Measurements from ENCODE around the gene MAML1.
A peak's percentile ranks its signal among the peaks of the same experiment; 100 is the strongest.

MAML1 gene

GRCh38 chr5:179795863-179796833 lies 63.5 kb downstream of the MAML1 start:
- TF ChIP-seq CTCF (IDR thresholded peaks at IDR 0.05; ENCODE audit: insufficient read depth, low read depth, low read length, missing control alignments) = peak; percentile 68
- H3K4me3 ChIP-seq (ENCODE audit: low read depth, low read length) = peak overlapping the region; percentile 68
- DNase-seq (ENCODE audit: low read depth) = peak; percentile 90

DNA sequence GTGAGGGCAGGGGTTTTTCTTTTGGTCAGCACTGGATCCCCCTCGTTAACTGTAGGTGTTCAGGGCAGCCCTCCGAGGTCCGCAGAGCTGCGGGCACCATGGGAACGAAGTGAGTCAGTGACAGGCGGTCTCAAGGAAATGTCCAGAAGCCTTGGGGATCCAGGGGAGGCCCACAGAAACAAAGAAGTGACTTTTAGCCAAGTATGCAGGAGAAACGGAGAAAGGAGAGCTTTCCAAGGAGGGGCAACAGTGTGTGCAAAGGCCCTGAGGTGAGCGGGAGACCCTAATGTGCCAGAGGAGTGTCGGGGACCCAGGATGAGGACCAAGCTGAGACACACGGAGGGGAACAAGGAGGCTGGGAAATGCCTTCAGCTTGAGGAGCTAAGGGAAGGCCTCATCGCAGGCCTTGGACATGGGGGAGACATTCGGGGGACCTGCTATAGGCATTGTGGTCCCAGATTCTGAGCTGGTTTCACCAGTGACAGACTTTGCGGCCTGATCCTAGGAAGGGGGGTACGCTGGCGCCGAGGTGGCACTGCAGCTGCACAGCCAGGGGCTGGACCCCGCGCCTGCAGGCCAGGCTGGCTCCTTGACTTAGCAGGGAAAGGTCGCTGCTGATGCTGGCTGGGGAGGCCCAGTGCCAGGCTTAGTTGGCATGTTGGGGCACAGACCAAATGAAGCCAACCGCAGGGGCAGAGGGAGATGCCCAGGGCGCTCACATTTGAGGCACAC lies 64.4 kb downstream of the MAML1 start:
- no peak for DNase-seq (ENCODE audit: low read depth)
- TF ChIP-seq CTCF (IDR thresholded peaks at IDR 0.05; ENCODE audit: insufficient read depth, low read depth, low read length, missing control alignments) = no peak
- peak overlapping the region; percentile 68 for H3K4me3 ChIP-seq (ENCODE audit: low read depth, low read length)

DNA sequence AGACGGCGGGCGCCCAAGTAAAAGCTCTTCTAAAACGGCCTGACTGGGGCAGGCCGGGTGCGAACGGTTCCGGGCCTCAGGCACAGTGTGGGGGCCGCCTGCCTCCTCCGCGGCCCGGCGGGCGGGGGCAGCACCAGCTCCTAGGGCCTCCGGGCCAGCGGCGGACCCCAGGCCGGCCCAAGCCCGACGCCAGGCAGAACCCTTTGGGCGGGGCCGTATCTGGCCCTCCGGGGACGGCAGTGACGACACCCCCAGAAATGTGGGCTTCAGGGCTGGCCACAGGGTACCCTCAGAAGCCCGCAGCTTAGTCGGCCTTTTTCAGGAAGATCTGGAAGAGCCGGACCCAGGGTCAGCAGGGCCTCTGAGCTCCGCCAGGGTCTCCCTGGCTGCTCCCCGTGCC lies 65.1 kb downstream of the MAML1 start:
- H3K4me3 ChIP-seq (ENCODE audit: low read depth, low read length) = no peak overlapping the region

GRCh38 chr5:179798144-179798770 lies 65.6 kb downstream of the MAML1 start:
- H3K4me3 ChIP-seq (ENCODE audit: low read depth, low read length) = no peak overlapping the region
- TF ChIP-seq CTCF (IDR thresholded peaks at IDR 0.05; ENCODE audit: insufficient read depth, low read depth, low read length, missing control alignments) = no peak
- no peak for DNase-seq (ENCODE audit: low read depth)

More for the DNA sequence above, 65.1 kb downstream of the MAML1 start:
- DNase-seq (ENCODE audit: low read depth) = no peak
- no peak for TF ChIP-seq CTCF (IDR thresholded peaks at IDR 0.05; ENCODE audit: insufficient read depth, low read depth, low read length, missing control alignments)

GRCh38 chr5:179798771-179799643 lies 66.4 kb downstream of the MAML1 start:
- no peak overlapping the region for H3K4me3 ChIP-seq (ENCODE audit: low read depth, low read length)
- no peak for TF ChIP-seq CTCF (IDR thresholded peaks at IDR 0.05; ENCODE audit: insufficient read depth, low read depth, low read length, missing control alignments)
- DNase-seq (ENCODE audit: low read depth) = no peak

DNA sequence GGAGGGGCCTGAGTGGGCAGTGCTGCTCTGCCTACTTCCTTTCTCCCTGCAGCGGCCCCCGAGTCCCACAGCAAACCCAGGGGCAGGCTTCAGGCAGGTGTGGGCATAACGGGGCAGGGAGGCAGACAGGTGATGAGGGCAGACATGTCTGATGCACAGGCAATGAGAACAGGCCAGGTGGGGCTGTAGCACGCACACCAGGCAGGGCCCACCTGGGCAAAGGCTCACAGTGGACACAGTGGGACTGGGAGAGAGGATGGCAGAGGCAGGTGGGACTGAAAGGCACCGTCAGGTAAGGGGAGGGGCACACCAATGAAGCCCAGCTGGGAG lies 67.0 kb downstream of the MAML1 start:
- no peak for DNase-seq (ENCODE audit: low read depth)

More for the DNA sequence above, 67.0 kb downstream of the MAML1 start:
- no peak overlapping the region for H3K4me3 ChIP-seq (ENCODE audit: low read depth, low read length)
- TF ChIP-seq CTCF (IDR thresholded peaks at IDR 0.05; ENCODE audit: insufficient read depth, low read depth, low read length, missing control alignments) = no peak

Data from GM12865 (cell line).